ENCODE measurements around the gene NR2F1.
A peak's percentile ranks its signal among the peaks of the same experiment; 100 is the strongest.

The NR2F1 gene

DNA sequence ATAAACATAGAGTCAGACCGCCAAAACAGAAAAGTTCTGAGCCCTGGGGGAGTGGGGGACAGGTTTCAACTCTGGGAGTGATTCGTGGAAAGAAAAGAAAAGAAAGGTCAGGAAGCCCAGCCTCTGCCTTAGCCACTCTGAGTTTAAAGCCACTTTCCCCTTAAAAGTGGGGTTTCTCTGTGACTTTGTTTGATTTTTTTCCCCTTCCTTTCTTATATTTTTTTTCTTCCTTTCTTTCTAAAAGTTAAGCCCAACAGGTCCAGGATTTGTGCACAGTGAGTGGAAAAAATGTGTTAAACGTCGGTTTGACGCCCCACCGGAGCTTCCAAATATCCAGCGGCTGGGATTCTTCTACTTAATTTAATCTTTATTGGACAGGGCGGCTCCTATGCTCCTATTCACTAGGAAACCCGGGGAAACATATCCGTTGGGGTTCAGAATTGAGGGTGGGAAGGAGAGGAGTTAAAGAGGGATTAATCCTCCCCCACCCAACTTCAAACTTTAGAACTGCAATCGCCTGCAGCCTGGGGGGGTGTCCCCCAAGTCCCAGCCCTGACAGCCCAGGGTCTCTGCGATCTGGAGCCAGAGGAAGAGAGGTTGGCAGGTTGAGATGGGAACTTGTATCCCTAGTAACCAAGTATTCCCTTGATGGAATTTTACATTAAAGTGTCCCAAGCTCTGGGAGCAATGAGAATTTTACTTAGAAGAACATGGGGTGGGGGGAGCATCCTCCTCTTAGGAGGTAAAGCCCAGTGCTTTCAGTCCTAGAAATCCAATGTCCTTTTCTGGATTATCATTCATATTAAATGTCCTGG is 8.3 kb upstream of the NR2F1 start:
- TF ChIP-seq, protein P1, sequence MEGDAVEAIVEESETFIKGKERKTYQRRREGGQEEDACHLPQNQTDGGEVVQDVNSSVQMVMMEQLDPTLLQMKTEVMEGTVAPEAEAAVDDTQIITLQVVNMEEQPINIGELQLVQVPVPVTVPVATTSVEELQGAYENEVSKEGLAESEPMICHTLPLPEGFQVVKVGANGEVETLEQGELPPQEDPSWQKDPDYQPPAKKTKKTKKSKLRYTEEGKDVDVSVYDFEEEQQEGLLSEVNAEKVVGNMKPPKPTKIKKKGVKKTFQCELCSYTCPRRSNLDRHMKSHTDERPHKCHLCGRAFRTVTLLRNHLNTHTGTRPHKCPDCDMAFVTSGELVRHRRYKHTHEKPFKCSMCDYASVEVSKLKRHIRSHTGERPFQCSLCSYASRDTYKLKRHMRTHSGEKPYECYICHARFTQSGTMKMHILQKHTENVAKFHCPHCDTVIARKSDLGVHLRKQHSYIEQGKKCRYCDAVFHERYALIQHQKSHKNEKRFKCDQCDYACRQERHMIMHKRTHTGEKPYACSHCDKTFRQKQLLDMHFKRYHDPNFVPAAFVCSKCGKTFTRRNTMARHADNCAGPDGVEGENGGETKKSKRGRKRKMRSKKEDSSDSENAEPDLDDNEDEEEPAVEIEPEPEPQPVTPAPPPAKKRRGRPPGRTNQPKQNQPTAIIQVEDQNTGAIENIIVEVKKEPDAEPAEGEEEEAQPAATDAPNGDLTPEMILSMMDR (conservative IDR thresholded peaks at IDR 0.05; ENCODE audit: low read length) = no peak
- no peak for DNase-seq (ENCODE audit: low read depth)
- H3K4me3 ChIP-seq (ENCODE audit: low read length) = no peak overlapping the region

DNA sequence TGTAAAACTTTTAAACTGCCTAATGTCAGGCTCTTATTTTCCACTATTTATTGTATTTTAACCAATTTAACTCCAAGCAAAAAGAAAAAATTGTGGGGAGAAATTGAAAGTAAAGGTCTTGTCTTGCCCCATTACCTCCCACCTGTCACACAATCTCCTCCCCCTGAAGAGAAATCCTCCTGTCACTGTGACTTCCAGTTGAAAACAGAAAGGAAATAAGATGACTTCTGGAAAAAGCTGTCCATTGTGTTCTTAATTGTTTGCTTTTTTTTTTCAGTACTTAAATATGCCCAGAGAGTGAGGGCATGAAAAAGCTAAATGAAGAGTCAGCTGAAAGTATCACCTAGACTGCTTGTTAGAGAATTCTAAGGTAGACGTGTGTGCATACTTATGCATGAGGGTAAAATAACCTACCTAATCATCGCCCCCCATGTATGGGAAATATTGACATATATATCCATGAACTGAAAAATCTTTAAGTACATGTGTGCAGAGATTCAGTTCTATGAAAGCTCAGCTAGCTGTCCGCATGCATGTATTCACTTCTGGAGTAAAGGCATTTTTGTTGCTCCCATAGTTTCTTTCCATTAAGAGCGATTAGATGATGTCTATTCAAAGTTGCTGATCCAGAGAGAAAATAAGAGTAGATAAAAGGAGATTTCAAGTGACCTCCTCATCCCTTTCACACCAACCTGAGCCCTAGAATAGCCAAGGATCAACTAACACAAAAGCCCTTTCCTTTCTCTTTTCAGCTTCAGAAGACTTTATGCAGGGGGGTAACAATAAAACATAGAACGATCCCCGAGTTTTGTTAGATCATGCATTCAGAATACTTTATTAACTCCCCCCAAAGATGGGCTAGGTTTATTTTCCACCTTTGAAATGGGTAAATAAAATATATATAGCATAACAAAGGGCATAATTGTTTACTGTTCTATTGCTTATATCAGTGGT is 7.3 kb upstream of the NR2F1 start:
- TF ChIP-seq, protein P1 (conservative IDR thresholded peaks at IDR 0.05; ENCODE audit: low read length) = no peak
- H3K4me3 ChIP-seq (ENCODE audit: low read length) = no peak overlapping the region
- no peak for DNase-seq (ENCODE audit: low read depth)

DNA sequence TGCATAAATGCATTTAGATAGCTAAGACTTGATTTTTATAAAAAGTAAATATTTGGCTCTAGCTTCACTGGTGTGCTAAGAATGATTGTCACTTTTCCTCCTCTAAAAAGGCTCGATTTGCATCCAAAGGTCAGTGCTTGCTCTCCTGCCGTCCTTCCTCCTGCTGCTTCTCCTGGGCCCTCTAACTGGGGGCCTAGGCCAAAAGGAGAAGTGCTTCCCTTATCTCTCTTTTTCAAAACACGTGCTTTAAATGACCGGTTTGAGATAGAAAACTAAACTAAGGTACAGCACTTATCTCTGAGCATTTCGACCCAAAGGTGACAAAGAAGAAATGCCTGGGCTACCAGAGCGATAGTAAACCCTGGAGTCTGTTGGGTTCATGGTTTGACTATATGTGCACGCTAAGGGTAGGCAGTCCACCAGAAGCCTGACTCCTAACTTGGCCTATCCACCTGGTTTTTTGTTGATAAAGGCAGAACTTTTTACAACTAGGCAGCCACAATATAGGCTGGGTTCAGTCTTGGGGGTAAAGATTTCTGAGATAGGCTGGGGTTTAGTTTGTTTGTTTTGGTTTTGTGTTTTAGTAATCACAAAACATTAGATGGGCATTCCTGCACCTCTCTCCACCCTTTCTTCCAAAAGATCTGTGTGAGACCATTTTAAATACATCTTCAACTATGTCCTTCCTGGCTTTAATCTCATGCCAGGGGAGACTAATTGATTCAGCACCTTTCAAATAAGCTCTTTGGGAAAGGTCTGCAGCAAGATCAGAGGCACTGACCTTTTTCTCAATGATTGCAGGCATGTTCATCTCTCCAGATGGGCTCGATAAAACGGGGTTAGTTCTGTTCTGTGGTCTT is 5.8 kb upstream of the NR2F1 start:
- DNase-seq (ENCODE audit: low read depth) = no peak
- TF ChIP-seq, protein P1 (conservative IDR thresholded peaks at IDR 0.05; ENCODE audit: low read length) = no peak
- H3K4me3 ChIP-seq (ENCODE audit: low read length) = no peak overlapping the region

DNA sequence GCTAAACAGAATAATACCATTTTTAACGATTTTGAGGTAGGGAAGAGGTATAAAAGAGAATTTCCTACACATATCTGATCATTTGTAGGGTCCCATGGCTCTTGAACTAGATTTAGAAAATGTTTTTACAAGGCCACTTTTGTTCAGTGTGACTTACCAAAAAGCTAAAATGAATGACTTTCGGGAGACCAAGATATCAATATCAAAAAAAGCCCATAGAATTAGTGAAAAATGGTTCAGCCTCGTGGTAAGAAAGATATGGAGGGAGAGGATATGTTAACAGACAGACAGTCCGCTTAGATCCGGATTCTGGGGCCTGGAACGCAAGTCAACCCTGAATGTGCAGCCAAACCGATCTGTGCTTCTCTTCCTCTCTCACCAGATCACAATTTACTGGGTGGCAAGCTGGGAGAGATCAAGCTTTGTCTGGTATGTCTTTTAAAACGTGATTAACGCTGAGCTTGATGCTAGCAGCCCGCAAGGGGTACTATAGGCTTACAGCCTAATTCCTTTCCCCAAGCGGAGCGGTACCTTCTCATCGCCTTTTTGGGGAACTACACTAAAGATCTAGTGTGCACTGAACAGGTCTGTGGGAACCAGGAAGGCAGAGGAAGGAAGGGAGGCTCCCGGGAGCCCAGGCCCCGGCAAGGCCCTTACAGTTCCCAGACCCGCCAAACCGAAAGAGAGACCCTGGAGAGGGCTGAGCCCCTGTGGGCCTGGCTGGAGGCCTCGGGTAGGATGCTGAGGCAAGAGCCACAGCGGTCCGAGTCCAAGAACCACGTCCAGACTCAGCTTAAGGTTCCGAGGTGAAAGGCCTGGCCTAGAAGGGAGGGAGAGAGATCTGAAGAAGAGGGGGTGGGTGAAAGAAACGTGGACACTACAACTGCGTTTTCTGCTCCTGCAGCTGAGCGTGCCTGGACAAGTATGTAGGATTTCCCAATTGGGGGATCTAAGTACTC is 4.9 kb upstream of the NR2F1 start:
- TF ChIP-seq, protein P1 (conservative IDR thresholded peaks at IDR 0.05; ENCODE audit: low read length) = no peak
- no peak overlapping the region for H3K4me3 ChIP-seq (ENCODE audit: low read length)
- DNase-seq (ENCODE audit: low read depth) = no peak

DNA sequence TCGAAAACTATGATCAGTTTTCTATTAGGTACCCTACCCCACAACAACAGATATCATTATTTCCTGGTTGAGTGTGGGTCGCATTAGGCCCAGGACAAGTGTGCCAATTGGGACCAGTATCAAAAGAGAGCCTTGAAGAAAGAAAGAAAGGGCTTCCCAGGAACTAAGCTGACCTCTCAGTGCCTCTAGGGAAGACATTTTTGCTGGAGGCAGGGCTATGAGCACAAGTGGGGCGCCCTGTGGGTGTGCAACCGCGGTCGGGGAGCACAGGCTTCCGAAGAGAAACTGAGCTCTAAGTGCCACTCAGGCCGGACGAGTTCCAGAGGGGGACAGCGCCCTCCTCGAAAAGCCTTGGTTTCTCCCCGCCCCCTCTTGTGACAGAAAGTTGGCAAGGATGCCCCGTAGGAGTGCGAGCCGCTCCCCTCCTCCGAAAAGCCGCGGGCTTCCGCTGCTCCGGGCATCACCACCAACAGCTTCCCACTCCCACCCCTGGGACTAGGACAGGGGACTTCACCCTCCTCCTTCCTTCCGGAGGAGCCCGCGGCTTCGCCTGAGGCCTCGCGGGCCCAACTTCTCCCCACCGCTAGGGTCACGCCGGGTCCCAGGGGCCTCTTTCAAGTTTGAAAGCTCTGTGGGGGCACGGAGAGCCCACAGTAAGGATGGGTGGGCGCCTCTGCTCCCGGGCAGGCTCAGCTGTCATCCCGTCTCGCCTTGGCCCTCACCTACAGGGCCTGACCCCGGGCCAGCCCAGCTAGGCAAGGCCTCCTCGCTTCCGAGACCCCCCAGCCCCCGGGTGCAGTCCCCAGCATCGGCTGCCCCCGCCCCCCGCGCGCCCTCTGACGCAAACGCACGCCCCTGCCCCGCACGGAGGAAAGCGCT is 4.0 kb upstream of the NR2F1 start:
- DNase-seq (ENCODE audit: low read depth) = peak; percentile 31
- TF ChIP-seq, protein P1 (conservative IDR thresholded peaks at IDR 0.05; ENCODE audit: low read length) = no peak
- peak overlapping the region; percentile 85 for H3K4me3 ChIP-seq (ENCODE audit: low read length)

Measured in AG10803 (cell line).